Measurements from ENCODE around the gene UGT2B11.

DNA sequence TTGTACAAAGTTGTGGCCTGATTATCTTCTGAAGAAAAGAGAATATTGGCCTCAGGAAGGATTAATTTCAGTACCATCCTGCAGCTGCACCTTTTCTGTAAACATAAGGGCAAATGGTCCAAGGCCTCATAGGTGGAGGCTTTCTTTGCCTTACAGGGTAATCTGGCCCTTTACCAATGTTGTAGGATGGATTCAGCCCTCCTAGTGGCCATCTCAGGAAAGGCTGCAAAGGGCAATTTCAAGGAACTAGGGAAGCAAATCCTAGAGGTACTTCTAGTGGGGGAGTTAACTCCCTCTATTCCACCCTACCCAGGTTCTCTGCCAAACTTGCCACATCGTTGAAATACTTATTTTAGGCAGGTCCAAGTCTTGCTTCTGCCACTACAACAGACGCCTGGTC is 57.6 kb downstream of the UGT2B11 start:
- TF ChIP-seq, protein P1, sequence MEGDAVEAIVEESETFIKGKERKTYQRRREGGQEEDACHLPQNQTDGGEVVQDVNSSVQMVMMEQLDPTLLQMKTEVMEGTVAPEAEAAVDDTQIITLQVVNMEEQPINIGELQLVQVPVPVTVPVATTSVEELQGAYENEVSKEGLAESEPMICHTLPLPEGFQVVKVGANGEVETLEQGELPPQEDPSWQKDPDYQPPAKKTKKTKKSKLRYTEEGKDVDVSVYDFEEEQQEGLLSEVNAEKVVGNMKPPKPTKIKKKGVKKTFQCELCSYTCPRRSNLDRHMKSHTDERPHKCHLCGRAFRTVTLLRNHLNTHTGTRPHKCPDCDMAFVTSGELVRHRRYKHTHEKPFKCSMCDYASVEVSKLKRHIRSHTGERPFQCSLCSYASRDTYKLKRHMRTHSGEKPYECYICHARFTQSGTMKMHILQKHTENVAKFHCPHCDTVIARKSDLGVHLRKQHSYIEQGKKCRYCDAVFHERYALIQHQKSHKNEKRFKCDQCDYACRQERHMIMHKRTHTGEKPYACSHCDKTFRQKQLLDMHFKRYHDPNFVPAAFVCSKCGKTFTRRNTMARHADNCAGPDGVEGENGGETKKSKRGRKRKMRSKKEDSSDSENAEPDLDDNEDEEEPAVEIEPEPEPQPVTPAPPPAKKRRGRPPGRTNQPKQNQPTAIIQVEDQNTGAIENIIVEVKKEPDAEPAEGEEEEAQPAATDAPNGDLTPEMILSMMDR (IDR thresholded peaks at IDR 0.05), result peak; percentile 5; the same call in 1 of the 2 replicates
- TF ChIP-seq POLR2AphosphoS5 (IDR thresholded peaks at IDR 0.05; ENCODE audit: low read depth, low read length), result no peak
